NCI-H2227 treated with DMSO at 0.1 percent for 48 hours (cell line): ENCODE results near the gene SCRN1.
"Not testable (repeated sequence)": the region's sequence is repeated elsewhere in the genome, so short reads cannot be mapped to it uniquely, and the experiment has no call there.

Experiments used
- DNase-seq: peaks from one replicate; lab custom pipeline; 2025; lab: John Stamatoyannopoulos, UW

Gene SCRN1

GRCh38 chr7:29968683-29969395 is 20.8 kb downstream of the SCRN1 start:
- no peak for DNase-seq

- no peak for DNase-seq
Measured at GRCh38 chr7:29965030-29965429, 24.6 kb downstream of the SCRN1 start.

GRCh38 chr7:29962035-29962434 is 27.6 kb downstream of the SCRN1 start:
- no peak for DNase-seq

GRCh38 chr7:29961611-29962010 is 28.0 kb downstream of the SCRN1 start:
- DNase-seq: not testable (repeated sequence)

GRCh38 chr7:29958667-29959358 is 30.8 kb downstream of the SCRN1 start:
- DNase-seq: no peak

GRCh38 chr7:29957521-29958310 is 31.9 kb downstream of the SCRN1 start:
- DNase-seq: no peak

- DNase-seq: no peak
Measured at GRCh38 chr7:29956487-29956836, 33.1 kb downstream of the SCRN1 start.

- no peak for DNase-seq
Measured at GRCh38 chr7:29955799-29956486, 33.7 kb downstream of the SCRN1 start.

- no peak for DNase-seq
Measured at GRCh38 chr7:29955075-29955792, 34.4 kb downstream of the SCRN1 start.

- no peak for DNase-seq
Measured at GRCh38 chr7:29953726-29954347, 35.8 kb downstream of the SCRN1 start.

GRCh38 chr7:29951206-29951605 is 38.4 kb downstream of the SCRN1 start:
- no peak for DNase-seq

- DNase-seq: no peak
Measured at GRCh38 chr7:29950480-29950879, 39.1 kb downstream of the SCRN1 start.

- DNase-seq: no peak
Measured at GRCh38 chr7:29948587-29948986, 41.0 kb downstream of the SCRN1 start.

GRCh38 chr7:29946428-29947186 is 43.0 kb downstream of the SCRN1 start:
- no peak for DNase-seq

- no peak for DNase-seq
Measured at GRCh38 chr7:29945259-29945809, 44.3 kb downstream of the SCRN1 start.

GRCh38 chr7:29940199-29940598 is 49.4 kb downstream of the SCRN1 start:
- no peak for DNase-seq

- no peak for DNase-seq
Measured at GRCh38 chr7:29937132-29937531, 52.5 kb downstream of the SCRN1 start.

GRCh38 chr7:29935111-29935510 is 54.5 kb downstream of the SCRN1 start:
- no peak for DNase-seq

GRCh38 chr7:29929018-29929807 is 60.4 kb downstream of the SCRN1 start:
- no peak for DNase-seq
